ENCODE data around the gene LRMDA.

LRMDA gene

GRCh38 chr10:76012716-76013327 lies 581.4 kb downstream of the LRMDA start:
- Histone ChIP-seq H3K36me3 (ENCODE audit: control insufficient read depth in 1 of 2, insufficient read depth in 2 of 2, low read depth in 1 of 2, low read length in 2 of 2) (no peaks in the 10 kb centered on the region), H3K9me3 (ENCODE audit: control insufficient read depth, low read length) (no peaks in the 10 kb centered on the region), H3K18ac (ENCODE audit: low read depth in 1 of 2, low read length in 2 of 2) (no peak overlapping the region), H3K23ac (ENCODE audit: low read length in 2 of 2) (no peak overlapping the region), H3K4me3 (ENCODE audit: insufficient read depth in 1 of 2, low read depth in 1 of 2, low read length in 2 of 2) (no peak overlapping the region), H3K14ac (ENCODE audit: low read length in 2 of 2) (no peak overlapping the region), H3K4me1 (ENCODE audit: control insufficient read depth, insufficient read depth, low read depth, low read length) (peaks cover 7% of the 10 kb centered on the region), H3K4me2 (ENCODE audit: low read length, poor library complexity, severe bottlenecking) (no peak overlapping the region), H4K91ac (ENCODE audit: low read length) (no peak overlapping the region), H2AFZ (ENCODE audit: low read depth, low read length) (no peak overlapping the region), H2AK5ac (ENCODE audit: low read length, severe bottlenecking) (no peak overlapping the region), H2BK5ac (ENCODE audit: low read depth, low read length, poor library complexity, severe bottlenecking) (no peak overlapping the region), H3K79me1 (replicated peaks; ENCODE audit: low read length, poor library complexity, severe bottlenecking) (no peaks in the 10 kb centered on the region), H2BK15ac (ENCODE audit: low read depth, poor library complexity, severe bottlenecking) (no peak overlapping the region), H3K27me3 (ENCODE audit: control insufficient read depth in 1 of 2, insufficient read depth in 1 of 2, low read length in 2 of 2) (peaks cover 0 to 60% of the 10 kb centered on the region in 2 experiments), H3K9ac (ENCODE audit: low read length) (no peak overlapping the region), H2BK12ac (ENCODE audit: low read length in 2 of 2) (no peak overlapping the region), H3K4ac (ENCODE audit: low read depth in 1 of 2, low read length in 2 of 2) (no peak overlapping the region), H3K27ac (ENCODE audit: low read length, poor library complexity, severe bottlenecking) (no peak overlapping the region), H2BK120ac (ENCODE audit: low read depth, low read length) (no peak overlapping the region), H4K8ac (ENCODE audit: low read length) (no peak overlapping the region)
- no peak for DNase-seq
- 94% methylated on average over 6 of the region's 7 CpGs for WGBS

DNA sequence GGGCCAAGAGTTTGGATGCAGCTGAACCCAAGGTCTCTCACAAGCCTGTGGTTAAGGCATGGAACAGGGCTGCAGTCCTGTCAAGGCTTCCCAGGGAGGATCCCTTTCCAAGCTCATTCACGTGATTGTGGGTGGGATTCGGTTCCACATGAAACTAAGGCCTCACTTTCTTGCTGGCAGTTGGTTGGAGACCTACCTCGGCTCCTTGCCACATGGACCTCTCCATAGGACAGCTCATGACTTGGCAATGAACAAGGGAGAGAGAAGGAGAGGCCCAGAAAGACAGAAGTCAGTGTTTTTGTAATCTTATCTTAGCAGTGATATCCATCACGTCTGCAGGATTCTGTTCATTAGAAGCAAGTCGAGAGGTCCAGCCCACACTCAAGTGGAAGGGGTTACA lies 583.8 kb downstream of the LRMDA start:
- Histone ChIP-seq H3K4ac (ENCODE audit: low read depth in 1 of 2, low read length in 2 of 2) (no peak overlapping the region), H3K9me3 (ENCODE audit: control insufficient read depth, low read length) (no peaks in the 10 kb centered on the region), H2AFZ (ENCODE audit: low read depth, low read length) (no peak overlapping the region), H2BK12ac (ENCODE audit: low read length in 2 of 2) (no peak overlapping the region), H2BK120ac (ENCODE audit: low read depth, low read length) (no peak overlapping the region), H3K27ac (ENCODE audit: low read length, poor library complexity, severe bottlenecking) (no peak overlapping the region), H3K9ac (ENCODE audit: low read length) (no peak overlapping the region), H3K27me3 (ENCODE audit: control insufficient read depth in 1 of 2, insufficient read depth in 1 of 2, low read length in 2 of 2) (peaks cover 0 to 45% of the 10 kb centered on the region in 2 experiments), H3K18ac (ENCODE audit: low read depth in 1 of 2, low read length in 2 of 2) (no peak overlapping the region), H3K4me1 (ENCODE audit: control insufficient read depth, insufficient read depth, low read depth, low read length) (peaks cover 6% of the 10 kb centered on the region), H3K4me3 (ENCODE audit: insufficient read depth in 1 of 2, low read depth in 1 of 2, low read length in 2 of 2) (no peak overlapping the region), H3K23ac (ENCODE audit: low read length in 2 of 2) (no peak overlapping the region), H3K79me1 (replicated peaks; ENCODE audit: low read length, poor library complexity, severe bottlenecking) (no peaks in the 10 kb centered on the region), H4K8ac (ENCODE audit: low read length) (no peak overlapping the region), H2BK15ac (ENCODE audit: low read depth, poor library complexity, severe bottlenecking) (no peak overlapping the region), H2AK5ac (ENCODE audit: low read length, severe bottlenecking) (no peak overlapping the region), H3K36me3 (ENCODE audit: control insufficient read depth in 1 of 2, insufficient read depth in 2 of 2, low read depth in 1 of 2, low read length in 2 of 2) (no peaks in the 10 kb centered on the region), H4K91ac (ENCODE audit: low read length) (no peak overlapping the region), H2BK5ac (ENCODE audit: low read depth, low read length, poor library complexity, severe bottlenecking) (no peak overlapping the region), H3K4me2 (ENCODE audit: low read length, poor library complexity, severe bottlenecking) (no peak overlapping the region), H3K14ac (ENCODE audit: low read length in 2 of 2) (no peak overlapping the region)
- no peak for DNase-seq
- 53% methylated on average over 5 of the region's 5 CpGs for WGBS

DNA sequence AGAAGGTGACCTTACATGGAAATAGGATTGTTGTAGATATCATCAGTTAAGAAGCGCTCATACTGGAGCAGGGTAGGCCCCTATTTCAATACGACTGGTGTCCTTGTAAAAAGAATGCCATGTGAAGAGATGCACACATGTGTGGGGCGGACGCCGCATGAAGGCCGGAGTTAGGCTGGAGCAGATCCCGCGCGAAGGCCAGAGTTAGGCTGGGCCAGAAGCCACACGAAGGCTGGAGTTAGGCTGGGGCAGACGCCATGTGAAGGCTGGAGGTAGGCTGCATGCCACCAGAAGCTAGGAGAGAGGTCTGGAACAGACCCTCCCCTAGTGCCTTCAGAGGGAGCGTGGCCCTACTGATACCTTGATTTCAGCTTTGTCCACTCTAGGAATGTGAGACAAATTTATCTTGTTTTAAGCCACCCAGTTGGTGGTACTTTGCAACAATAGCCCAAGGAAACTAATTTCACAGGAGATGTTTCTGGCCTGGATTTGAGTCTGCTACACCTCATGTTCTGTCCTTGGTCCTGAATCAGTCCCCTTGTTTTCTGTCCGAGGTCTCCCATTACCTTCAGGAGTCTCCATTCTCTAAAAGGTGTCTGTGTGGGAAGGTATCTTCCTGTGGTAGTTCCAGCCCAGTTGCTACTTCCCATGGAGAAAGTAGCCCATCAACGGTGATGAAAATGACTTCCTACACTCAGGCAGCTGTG lies 585.8 kb downstream of the LRMDA start:
- 94% methylated on average over 13 of the region's 14 CpGs for WGBS
- H3K4me3 ChIP-seq (ENCODE audit: insufficient read depth in 1 of 2, low read depth in 1 of 2, low read length in 2 of 2) = no peak overlapping the region
- H3K27me3 ChIP-seq (ENCODE audit: control insufficient read depth in 1 of 2, insufficient read depth in 1 of 2, low read length in 2 of 2) = peaks cover 0 to 38% of the 10 kb centered on the region in 2 experiments
- no peak overlapping the region for H3K4ac ChIP-seq (ENCODE audit: low read depth in 1 of 2, low read length in 2 of 2)
- H2AFZ ChIP-seq (ENCODE audit: low read depth, low read length) = no peak overlapping the region
- H3K79me1 ChIP-seq (replicated peaks; ENCODE audit: low read length, poor library complexity, severe bottlenecking) = no peaks in the 10 kb centered on the region
- no peak overlapping the region for H3K27ac ChIP-seq (ENCODE audit: low read length, poor library complexity, severe bottlenecking)
- no peak overlapping the region for H3K18ac ChIP-seq (ENCODE audit: low read depth in 1 of 2, low read length in 2 of 2)
- no peaks in the 10 kb centered on the region for H3K4me1 ChIP-seq (ENCODE audit: control insufficient read depth, insufficient read depth, low read depth, low read length)
- no peaks in the 10 kb centered on the region for H3K36me3 ChIP-seq (ENCODE audit: control insufficient read depth in 1 of 2, insufficient read depth in 2 of 2, low read depth in 1 of 2, low read length in 2 of 2)
- no peak overlapping the region for H3K23ac ChIP-seq (ENCODE audit: low read length in 2 of 2)
- H4K8ac ChIP-seq (ENCODE audit: low read length) = no peak overlapping the region
- no peak overlapping the region for H2BK15ac ChIP-seq (ENCODE audit: low read depth, poor library complexity, severe bottlenecking)
- H3K14ac ChIP-seq (ENCODE audit: low read length in 2 of 2) = no peak overlapping the region
- no peak overlapping the region for H4K91ac ChIP-seq (ENCODE audit: low read length)
- no peaks in the 10 kb centered on the region for H3K9me3 ChIP-seq (ENCODE audit: control insufficient read depth, low read length)
- H2BK12ac ChIP-seq (ENCODE audit: low read length in 2 of 2) = no peak overlapping the region
- no peak overlapping the region for H3K4me2 ChIP-seq (ENCODE audit: low read length, poor library complexity, severe bottlenecking)
- no peak for DNase-seq
- no peak overlapping the region for H2BK5ac ChIP-seq (ENCODE audit: low read depth, low read length, poor library complexity, severe bottlenecking)
- no peak overlapping the region for H3K9ac ChIP-seq (ENCODE audit: low read length)
- no peak overlapping the region for H2AK5ac ChIP-seq (ENCODE audit: low read length, severe bottlenecking)
- no peak overlapping the region for H2BK120ac ChIP-seq (ENCODE audit: low read depth, low read length)

GRCh38 chr10:76017733-76018433 lies 586.5 kb downstream of the LRMDA start:
- Histone ChIP-seq H3K4ac (ENCODE audit: low read depth in 1 of 2, low read length in 2 of 2) (no peak overlapping the region), H2AFZ (ENCODE audit: low read depth, low read length) (no peak overlapping the region), H3K18ac (ENCODE audit: low read depth in 1 of 2, low read length in 2 of 2) (no peak overlapping the region), H3K9me3 (ENCODE audit: control insufficient read depth, low read length) (no peaks in the 10 kb centered on the region), H2BK15ac (ENCODE audit: low read depth, poor library complexity, severe bottlenecking) (no peak overlapping the region), H3K27me3 (ENCODE audit: control insufficient read depth in 1 of 2, insufficient read depth in 1 of 2, low read length in 2 of 2) (peaks cover 0 to 32% of the 10 kb centered on the region in 2 experiments), H3K27ac (ENCODE audit: low read length, poor library complexity, severe bottlenecking) (no peak overlapping the region), H4K8ac (ENCODE audit: low read length) (no peak overlapping the region), H3K4me3 (ENCODE audit: insufficient read depth in 1 of 2, low read depth in 1 of 2, low read length in 2 of 2) (no peak overlapping the region), H3K36me3 (ENCODE audit: control insufficient read depth in 1 of 2, insufficient read depth in 2 of 2, low read depth in 1 of 2, low read length in 2 of 2) (no peaks in the 10 kb centered on the region), H2BK120ac (ENCODE audit: low read depth, low read length) (no peak overlapping the region), H2BK12ac (ENCODE audit: low read length in 2 of 2) (no peak overlapping the region), H3K79me1 (replicated peaks; ENCODE audit: low read length, poor library complexity, severe bottlenecking) (no peaks in the 10 kb centered on the region), H2AK5ac (ENCODE audit: low read length, severe bottlenecking) (no peak overlapping the region), H3K4me2 (ENCODE audit: low read length, poor library complexity, severe bottlenecking) (no peak overlapping the region), H3K14ac (ENCODE audit: low read length in 2 of 2) (no peak overlapping the region), H4K91ac (ENCODE audit: low read length) (no peak overlapping the region), H3K4me1 (ENCODE audit: control insufficient read depth, insufficient read depth, low read depth, low read length) (no peaks in the 10 kb centered on the region), H3K23ac (ENCODE audit: low read length in 2 of 2) (no peak overlapping the region), H2BK5ac (ENCODE audit: low read depth, low read length, poor library complexity, severe bottlenecking) (no peak overlapping the region), H3K9ac (ENCODE audit: low read length) (no peak overlapping the region)
- WGBS = 84% methylated on average over 6 of the region's 6 CpGs
- no peak for DNase-seq

All from mesenchymal stem cell (in vitro differentiated cells and primary cell).